Umbilical cord (tissue), 2 donors: ENCODE data around the gene GRIA1. TPM values are rescaled to one million over a fixed set of nuclear protein-coding genes. Genes with fewer than 3 reads are reported as not detected.
"Not testable (repeated sequence)": the region's sequence is repeated elsewhere in the genome, so short reads cannot be mapped to it uniquely, and the experiment has no call there.

Experiments used
- DNase-seq: peaks from one replicate; pipeline ENCODE4 v3.0.0-alpha.2; 2015; ENCODE audit warnings: low spot score
- total RNA-seq: library from RNA; depleted of rRNA; stranded (reverse); fragments of >200 nt; gene quantifications from one replicate; pipeline ENCODE4 v1.2.3, GENCODE V29; 2014; ENCODE audit warnings: low replicate concordance; ENCODE audit not compliant: insufficient read depth

Gene GRIA1
- total RNA-seq, 1 donor from 2014 or later, result 0.72 TPM

GRCh38 chr5:153829510-153830065, 339.1 kb downstream of the GRIA1 start:
- DNase-seq, result no peak

DNA sequence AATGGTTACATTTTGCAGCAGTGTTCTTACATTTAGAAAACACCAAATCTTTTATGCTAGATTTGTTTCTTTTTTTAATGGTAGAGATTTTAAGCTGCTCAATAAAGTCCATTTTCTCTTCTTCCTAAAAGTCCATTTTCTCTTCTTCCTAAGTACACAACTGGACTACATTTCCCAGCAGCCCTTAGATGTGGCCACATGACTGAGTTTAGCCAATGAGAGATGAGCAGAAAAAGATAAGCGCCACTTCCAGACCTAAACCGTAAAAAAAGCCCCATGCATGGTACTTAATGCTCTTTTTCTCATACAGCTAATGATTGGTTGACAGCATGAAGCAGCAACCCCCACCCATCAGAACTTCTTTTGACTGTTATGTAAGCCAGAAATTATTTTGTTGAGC, 341.5 kb downstream of the GRIA1 start:
- DNase-seq, result peak; percentile 68

GRCh38 chr5:153835891-153836515, 345.5 kb downstream of the GRIA1 start:
- DNase-seq, result no peak

- DNase-seq, result not testable (repeated sequence)
Measured at GRCh38 chr5:153849303-153850113, 359.0 kb downstream of the GRIA1 start.

- no peak for DNase-seq
Measured at GRCh38 chr5:153860195-153860886, 369.9 kb downstream of the GRIA1 start.

DNA sequence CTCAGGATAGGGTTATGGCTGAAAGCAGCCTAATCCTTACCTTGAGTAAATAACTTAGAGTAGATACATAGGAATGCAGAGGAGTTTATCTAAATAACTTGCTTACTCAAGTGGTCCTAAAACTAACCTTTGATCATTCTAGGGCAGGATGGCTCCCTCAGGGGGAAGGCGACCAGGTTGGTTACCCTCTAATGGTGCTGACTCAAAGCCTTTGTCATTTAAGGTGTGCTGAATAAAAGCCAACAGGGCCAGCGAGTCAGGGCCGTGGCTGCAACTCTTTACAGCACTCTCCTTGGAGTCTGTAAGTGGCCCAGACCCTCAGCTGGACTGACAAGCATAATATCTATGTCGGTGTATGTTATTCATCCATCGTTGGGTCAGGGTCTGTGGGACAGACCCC, 372.4 kb downstream of the GRIA1 start:
- DNase-seq, result not testable (repeated sequence)
